ENCODE data around the gene PELI3.

PELI3 gene

DNA sequence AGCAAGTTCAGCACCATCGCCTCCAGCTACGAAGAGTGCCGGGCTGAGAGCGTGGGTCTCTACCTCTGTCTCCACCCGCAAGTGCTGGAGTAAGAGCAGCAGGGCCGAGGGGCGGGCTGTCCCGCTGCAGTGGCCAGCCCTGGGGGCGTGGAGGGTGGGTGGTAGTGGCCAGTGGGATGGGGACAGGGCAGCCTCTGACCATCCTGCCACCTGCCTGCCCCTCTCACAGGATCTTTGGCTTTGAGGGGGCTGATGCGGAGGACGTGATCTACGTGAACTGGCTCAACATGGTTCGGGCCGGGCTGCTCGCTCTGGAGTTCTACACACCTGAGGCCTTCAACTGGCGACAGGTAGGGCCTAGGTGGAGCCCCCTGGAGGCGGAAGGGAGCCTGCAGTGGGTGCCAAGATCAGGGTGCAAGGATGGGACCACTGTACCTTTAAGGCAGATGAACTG is 28.7 kb downstream of the PELI3 start:
- H3K4me3 ChIP-seq (ENCODE audit: low read depth, low read length): no peak overlapping the region

DNA sequence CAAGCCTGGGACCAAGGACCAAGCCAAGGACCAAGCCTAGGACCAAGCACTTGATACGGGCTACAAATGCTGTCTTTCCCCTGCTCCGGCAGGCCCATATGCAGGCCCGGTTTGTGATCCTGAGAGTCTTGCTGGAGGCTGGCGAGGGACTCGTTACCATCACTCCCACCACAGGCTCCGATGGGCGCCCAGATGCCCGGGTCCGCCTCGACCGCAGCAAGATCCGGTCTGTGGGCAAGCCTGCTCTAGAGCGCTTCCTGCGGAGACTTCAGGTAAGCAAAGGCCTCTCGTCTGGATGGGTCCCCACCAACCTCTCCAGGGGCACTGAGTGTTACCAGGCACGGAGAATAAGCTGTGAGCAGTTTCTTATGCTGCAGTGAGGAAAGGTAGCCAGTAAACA is 30.5 kb downstream of the PELI3 start:
- no peak overlapping the region for H3K4me3 ChIP-seq (ENCODE audit: low read depth, low read length)

DNA sequence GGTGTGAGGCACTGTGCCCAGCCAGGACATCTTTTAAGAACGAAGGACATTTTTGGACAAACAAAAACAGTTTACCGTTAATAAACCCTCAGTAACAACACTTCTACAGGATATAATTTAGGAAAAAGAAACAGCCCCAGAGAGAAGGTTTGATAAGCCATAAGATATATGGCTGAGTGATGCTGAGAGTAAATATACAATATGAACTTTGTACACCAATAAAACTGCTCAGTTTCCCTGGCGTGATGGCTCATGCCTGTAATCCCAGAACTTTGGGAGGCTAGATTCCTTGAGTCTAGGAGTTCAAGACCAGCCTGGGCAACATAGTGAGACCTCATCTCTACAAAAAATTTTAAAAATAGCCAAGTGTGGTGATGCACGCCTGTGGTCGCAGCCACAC is 31.8 kb downstream of the PELI3 start:
- no peak overlapping the region for H3K4me3 ChIP-seq (ENCODE audit: low read depth, low read length)

DNA sequence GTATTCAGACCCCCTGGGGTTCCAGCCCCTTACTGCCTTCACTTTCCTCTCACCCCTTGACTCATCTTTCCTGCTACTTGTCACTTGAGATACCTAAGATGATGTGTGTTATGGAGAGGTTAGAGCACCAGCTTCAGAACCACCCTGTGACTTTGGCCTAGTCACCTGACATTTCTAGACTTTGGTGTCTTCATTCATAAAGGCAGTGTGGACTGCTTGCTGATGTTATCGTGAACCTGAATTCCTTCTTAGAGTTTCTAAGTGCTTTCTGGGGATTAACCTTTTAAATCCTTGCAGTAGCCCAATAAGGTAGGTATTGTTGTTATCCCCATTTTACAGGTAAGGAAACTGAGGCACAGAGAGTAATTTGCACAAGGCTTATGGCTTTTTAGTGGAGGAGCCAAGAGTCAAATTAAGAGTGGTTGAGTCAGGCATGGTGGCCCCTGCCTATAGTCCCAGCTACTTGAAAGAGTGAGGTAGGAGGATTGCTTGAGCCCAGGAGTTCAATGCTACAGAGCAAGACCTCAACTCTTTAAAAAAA is 38.6 kb downstream of the PELI3 start:
- no peak overlapping the region for H3K4me3 ChIP-seq (ENCODE audit: low read depth, low read length)

DNA sequence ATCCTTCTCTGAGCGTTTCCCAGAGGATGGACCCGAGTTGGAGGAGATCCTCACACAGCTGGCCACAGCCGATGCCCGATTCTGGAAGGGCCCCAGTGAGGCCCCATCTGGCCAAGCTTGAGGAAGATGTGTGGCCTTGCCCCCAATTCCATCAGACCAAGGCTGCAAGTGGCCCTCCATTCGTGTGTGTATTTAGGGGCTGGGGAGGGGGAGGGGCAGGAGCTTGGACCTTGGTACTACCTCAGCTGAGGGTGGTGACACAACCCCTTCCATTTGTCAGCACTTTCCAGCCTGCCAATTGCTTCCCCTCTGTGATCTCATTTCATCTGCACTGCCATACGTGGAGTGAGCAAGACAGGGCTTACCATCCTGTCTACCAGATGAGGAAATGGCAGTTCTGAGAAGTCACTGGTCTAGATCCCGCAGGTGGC is 42.4 kb downstream of the PELI3 start:
- no peak overlapping the region for H3K4me3 ChIP-seq (ENCODE audit: low read depth, low read length)

DNA sequence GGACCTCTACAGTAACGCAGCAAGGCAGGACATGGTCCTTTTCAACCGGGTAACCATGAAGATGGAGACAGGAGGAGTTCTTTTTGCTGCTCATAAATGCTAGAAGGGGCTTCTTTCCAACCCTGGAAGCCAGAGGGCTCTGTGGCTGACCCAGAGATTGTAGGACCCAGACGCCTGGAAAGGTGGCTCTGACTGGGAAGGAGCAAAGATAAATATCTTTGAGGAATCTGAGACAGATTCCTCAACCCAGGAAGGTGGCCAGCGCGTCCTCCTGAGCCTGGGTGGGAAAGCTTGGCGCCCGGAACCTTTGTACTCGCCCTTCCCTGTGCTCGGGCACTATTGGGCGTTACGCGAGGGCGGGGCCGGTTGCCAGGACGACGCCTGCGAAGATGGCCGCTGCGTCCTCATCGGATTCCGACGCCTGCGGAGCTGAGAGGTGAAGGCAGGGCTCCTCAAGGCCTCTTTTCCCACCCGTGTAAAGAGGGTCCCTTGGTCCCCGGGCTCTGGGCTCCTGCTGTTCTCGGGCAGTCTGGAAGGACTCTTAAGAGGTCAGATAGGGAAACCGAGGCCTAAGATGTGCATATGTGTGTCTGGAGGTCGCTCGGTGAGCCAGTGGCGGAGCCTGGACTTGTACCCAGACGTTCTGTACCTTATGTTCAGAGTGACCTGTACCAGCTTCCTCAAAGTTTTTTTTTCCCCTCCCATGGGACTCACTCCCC is 43.7 kb downstream of the PELI3 start, which contains the start of gene BBS1:
Gene BBS1, plus strand, starts transcription at position 365 of the 719 bp plus-strand sequence. Its CDS starts 25 bp downstream, at position 390.
- peak within 1 kb of the TSS; percentile 98 for H3K4me3 ChIP-seq (ENCODE audit: low read depth, low read length)

DNA sequence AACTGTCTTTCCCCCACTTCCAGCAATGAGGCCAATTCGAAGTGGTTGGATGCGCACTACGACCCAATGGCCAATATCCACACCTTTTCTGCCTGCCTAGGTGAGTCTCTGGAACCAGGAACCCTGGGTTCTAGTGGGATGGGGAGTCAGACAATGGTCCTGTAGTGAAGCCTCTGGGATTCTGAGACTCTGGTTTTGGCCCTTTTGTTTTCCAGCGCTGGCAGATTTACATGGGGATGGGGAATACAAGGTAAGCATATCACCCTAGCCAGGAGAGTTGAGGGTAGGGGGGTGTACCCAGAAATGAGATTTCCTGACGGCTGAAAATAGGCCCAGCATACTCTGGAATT is 44.3 kb downstream of the PELI3 start:
- H3K4me3 ChIP-seq (ENCODE audit: low read depth, low read length): peak overlapping the region; percentile 98

DNA sequence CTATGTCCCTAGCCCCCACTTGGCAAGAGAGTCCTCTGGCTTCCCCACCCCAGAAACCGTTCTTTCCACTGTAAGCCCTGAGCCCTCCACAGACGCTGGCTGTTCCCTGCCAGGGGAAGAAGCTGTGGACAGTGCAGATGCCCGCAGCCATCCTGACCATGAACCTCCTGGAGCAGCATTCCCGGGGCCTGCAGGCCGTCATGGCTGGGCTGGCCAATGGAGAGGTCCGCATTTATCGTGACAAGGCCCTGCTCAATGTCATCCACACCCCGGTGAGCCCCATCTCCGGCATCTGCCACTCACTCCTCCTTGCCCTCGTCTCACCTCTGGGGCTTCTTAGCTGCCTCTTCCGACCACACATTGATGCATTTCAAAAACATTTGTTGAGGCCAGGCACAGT is 56.9 kb downstream of the PELI3 start:
- no peak overlapping the region for H3K4me3 ChIP-seq (ENCODE audit: low read depth, low read length)

DNA sequence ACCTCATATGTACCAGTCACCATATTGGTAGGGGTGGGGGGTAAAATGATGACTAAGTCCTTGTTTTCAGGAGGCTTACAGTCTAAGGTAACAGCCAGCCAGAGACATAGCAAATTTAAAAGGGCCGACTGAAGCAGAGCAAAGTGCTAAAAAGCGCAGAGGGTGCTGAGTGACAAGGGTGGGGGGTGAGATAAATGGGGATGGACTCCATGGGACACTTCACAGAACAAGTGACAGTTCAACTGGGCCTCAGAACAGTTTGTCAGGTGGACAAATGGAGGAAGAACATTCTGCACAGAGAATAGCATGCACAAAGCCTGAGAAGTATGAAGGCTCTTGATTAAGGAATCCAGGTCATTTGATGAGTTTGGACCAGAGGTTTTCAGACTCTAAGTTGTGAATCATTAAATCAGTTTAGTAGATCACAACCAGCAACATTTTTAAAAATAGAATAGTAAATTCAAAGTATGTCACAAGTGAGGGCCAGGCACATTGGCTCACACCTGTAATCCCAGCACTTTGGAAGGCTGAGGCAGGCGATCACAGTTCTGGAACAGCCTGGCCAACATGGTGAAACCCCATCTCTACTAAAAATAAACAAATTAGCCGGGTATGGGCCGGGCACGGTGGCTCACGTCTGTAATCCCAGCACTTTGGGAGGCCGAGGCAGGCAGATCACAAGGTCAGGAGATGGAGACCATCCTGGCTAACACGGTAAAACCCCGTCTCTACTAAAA is 57.8 kb downstream of the PELI3 start:
- no peak overlapping the region for H3K4me3 ChIP-seq (ENCODE audit: low read depth, low read length)

Data from iPS-11a (cell line).